Amygdala (tissue), 56 donors: Measurements from ENCODE around the gene C10orf105.

Experiments used
- DNase-seq, 56 donors: peaks; one replicate each; lab custom pipeline; 2025; lab: John Stamatoyannopoulos, UW

The C10orf105 gene

DNA sequence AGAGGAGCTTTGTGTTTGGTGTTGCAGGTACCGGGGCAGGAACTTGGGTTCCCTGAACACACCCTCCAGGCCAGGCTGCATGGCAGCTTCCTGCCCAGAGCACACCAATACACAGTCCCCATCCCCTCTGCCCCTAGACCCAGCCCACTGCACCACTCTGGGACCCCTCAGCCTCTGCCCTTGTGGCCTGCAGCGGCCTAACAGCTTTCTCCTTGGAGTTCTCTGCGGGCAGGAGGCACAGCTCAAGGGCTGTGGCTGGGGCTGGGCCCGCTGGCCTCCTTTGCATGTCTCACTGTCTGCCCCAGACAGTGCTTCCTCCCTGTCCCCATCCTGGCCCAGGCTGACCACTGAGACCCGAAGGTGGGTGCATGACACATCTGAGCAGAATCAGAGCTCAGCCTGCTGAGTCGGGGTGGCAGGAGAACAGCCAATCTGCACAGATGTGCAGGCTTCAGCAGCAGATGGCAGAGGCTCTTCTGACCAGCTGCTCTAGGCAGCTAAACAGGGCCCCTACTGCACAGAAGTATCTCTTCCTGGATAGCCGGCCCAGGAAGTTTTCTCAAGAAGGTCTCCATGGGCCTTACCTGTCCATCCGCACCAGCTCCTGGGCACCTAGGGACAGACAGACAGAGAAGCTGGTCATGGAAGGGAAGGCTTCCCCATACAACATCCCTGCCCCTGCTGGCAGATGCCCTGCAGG, 33.0 kb upstream of the C10orf105 start:
- DNase-seq, result no peak

DNA sequence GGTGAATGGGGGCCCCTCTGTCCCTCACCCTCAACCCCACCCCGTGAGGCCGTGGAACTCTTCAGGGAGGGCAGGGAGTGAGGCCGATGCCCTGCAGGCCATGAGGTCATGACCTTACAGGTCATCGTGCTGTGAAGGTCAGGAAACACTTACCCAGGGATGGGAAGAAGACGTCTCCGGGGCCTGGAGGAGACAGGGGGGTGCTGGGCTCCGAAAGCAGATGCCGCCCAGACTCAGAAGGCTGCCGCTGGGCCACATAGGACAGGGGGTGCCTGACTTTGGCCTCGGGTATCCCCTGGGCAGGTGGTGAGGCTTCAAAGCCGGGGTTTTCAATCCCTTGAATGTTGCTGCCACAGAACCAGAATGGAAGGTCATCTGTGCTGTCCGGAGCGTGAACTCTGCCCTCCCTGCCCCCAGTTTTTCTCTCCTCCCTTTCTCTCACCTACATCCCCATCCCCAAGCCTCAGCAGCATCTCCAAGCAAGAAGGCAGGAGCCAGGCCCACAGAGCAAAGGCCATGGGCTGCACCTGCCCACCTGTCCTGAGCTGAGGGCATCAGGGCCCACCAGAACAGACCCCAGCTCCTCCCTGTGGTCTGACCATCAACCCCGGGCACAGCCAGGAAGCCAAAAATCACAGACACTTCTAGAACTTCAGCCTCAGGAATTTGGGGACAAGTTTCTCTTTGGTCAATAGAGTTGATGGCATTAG, 32.1 kb upstream of the C10orf105 start:
- DNase-seq, result no peak

DNA sequence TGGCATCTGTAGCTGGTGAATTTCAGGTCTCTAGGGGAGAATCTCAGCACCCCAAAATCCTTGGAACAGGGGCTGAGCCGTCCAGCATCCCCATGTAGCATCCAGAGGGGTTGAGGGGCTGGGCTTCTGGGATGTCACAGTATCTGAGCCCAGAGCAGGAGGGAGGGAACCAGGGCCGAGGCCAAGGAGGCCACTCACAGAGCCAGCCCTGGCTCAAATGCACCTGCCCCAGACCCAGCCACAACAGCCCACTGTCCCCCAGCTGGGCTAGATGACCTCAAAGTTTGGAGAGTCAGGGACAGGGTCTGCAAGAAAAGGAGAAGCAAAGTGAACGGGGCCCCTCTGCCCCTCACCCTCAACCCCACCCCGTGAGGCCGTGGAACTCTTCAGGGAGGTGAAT, 31.4 kb upstream of the C10orf105 start:
- no peak for DNase-seq

DNA sequence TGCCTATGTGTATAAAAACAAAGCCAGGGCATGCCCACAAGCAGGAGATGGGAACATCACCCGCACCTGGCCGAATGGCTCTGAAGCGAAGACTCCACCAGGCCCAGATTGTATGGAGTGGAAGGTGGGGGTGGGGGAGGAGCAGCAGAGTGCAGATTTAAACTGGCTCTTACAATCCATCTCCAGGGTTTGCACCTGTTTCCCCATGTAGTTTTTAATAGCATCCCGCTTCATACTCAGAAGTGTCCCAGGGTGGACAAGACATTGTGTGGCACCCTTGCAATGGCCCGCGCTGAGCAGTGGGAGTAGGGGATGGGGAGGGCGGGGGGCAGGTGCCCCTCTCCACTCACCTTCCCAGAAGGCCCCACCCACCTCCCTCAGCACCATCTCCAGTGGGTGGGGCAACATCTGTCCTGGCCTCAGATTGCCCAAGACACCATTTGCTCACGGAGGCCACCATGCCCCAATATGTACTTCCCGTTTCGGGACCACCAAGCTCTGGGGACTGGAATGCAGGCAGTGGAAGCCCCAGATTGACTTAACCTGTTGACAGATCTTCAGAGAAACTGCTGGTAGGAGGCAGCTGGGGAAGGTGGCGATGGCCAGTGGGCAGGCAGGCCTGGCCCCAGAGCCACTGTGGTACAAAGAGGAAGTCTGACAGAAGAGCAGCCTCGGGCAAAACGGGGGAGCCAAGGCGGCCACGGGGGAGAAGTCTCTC, 30.7 kb upstream of the C10orf105 start:
- no peak for DNase-seq

DNA sequence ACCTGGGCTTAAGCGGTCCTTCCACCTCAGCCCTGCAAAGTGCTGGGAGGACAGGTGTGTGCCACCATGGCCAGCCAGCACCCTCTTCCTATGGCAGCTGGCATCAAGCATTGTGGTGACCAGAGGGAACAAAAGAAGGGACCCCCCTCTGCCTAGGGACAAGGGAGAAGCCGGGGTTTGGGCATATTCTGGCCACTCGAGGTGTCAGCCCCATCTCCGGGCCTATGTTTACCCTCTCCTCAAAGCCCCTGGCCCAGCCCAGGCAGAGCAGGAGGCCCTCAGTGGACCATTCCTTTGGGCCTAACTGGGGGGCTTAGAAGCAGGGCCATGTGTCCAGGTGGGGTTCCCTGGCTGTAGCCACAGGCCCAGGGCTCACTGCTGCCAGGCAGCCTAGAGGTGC, 29.8 kb upstream of the C10orf105 start:
- DNase-seq, result no peak

DNA sequence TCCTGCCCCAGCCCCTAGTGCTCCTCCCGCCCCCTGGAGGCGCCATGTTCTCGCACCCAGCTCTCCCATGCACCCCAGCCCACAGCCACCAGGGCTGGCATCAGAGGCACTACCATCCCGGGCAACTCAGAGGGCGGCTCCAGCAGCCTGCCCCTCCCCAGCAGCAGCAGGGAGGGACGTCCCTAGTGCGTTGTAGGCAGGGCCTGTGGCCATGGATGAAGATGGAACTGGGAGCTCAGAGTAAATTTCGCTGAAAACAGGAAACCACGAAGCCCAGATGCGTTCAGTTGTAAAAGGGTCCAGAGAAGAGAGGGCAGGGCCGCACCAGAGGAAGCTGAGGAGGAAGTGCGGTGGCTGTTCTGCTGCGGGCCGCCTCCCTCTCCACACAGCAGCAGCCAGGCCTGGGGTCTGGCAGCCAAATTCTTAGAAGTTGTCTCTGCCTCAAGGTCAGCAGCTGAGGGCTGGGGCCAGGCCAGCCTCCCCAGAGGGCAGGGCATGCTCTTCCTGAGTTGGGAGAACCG, 29.2 kb upstream of the C10orf105 start:
- peak in 33 of 56 donors; percentile 20 to 70 (median 45) for DNase-seq

DNA sequence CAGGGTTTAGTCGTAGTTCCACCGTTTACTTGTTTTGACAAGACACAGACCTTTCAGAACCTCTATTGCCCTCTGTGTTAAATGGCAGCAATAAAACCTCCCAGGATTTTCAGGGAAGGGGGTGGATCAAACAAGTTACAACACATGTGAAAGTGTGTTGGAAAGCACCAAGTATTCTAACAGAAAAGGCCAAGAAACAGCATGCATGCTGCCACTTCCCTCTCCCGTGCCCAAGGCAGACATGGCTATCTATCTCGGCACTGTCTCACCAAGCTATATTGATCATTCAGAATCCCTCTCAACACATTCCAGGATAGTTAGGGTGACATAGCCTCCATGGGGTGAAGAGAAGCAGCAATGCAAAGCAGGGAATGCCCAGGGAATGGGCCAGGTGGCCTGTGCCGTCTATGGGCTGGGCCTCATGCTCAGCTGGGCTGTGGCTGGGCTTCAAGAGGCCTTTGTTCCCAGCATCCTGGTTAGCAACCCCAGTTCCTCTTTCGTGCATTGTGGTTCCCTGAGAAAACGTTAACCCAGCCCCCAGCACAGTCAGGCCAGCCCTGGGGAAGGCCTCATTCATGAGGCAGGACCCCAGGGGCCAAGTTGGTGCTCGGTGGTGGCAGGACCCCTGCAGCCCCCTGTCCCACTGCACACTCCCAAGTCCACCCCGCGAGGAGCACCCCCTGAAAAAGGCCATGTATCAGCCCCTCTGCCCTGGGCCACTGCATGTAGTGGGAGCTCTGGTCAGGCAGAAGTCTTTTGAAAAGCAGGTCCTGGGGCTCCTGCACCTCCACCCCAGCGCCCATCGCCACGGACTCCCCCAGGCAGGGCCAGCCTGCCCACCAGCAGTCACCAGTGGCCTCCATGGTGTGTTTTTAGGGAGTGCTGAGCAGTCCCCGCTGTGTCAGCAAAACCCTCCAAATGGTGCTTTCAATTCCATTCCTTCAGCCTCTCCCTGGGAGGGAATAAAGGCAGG, 28.3 kb upstream of the C10orf105 start:
- peak in 8 of 56 donors; percentile 23 to 35 (median 29) for DNase-seq

DNA sequence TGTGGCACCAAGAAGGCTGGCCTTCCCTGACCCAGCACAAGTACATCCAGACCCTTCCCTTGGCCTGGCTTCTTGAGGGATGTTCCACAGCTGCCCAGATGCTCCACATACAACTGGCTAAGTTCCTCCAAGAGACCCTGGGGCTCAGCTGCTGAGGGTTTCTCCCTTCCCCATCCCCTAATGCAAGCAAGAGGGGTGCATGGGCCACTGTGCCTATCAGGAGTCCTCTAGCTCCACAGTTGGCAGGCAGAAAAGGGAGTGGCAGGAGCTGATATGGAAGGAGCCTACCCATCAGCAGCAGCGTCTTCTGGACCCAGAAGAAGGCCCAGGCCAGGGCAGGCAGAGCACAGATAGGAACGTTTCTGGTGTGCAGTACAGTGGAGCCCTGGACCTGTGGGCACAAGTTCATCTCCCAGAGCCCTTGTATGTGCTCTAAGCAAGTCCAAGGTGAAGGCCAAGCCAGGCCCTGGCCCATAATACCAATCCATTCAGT, 27.5 kb upstream of the C10orf105 start:
- DNase-seq, result no peak

DNA sequence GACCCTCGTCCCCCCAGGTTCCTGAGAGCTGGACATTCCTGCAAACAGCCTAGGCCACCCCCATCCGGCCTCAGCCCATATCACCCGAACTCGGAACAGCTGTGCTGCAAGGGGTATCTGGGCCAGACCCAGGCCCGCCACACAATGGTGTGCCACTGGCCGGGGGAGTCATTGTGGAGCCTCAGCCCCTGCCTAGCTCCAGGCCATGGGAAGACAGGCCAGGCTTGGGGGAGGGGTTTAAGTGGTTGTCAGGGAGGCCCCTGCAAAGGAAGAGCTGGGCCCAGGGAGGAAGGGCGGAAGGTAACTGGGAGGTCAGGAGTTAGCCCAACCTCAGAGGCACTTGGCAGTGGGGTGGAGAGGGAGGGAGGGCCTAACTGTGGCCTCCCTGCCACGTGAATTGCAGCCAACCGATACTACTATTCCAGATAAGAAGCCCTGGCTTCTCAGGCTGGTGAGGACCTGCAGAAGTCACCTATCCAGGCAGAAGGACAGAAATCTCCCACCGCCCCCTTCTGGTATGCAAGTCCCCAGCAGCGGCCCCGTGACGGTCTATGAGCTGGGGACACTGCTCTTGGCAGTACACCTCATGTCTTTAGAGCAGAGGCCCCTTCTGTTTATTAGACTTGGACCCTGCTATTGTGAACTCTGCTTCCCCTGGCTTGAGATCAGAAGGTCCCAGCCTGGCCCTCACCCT, 26.9 kb upstream of the C10orf105 start:
- no peak for DNase-seq

DNA sequence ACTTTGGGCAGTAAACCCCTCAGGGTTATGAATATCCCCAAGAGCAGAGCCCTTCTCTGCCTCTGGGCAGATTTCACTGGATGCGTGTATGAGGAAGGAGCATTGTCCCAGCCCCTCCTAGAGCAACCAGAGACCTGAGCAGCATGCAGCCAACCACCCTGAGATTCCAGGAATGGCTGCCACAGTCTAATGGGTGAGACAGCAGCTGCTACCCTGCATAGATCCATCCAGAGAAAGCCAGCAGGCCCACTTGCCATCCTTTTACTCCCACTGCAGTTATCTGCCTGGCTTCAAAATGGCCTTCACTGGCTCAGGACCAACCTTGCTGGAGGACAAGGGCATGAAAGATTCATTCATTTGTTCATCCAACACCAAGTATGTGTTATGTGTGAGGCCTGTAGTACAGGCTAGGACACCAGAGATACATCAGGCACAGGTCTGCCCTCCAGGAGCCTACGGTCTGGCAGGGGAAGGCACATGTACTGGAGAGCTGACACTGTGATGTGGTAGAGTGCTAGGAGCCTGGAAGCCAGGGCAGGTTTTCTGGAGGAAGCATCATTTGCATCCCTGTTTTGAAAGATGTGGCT, 26.2 kb upstream of the C10orf105 start:
- DNase-seq, result no peak

DNA sequence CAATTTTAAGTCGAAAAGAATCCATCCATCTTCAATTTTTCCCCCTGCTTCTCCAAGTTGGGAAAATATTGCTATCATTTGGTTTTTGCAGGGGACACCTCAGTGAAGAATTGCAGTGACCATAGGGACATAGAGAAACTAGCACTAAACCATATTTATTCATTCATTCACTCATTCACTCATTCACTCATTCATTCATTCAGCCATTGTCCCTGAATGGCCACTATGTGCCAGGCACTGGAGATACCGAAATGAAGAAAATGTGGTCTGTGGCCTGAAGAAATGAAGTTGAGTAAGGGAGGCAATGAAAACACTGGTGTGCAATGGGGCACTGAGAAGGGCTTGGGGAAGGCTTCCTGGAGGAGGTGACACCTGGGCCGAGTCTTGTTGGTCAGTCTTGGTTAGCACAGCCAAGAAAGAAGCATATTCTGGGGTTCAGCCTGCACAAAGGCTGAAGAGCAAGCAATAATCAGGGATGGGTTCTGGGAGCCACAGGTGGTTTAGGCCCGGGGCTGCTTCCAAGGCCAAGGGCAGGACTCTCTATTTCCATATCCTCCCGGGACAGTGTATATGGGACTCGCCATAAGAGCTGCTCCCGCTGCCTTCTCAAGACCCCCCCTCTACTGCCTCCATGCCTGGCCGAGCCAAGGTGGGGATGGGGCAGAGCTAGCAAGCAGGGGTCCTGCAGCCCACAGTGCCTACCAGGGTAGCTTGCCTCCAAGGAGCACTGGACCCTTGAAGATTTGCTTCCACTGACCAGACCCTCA, 25.5 kb upstream of the C10orf105 start:
- no peak for DNase-seq

DNA sequence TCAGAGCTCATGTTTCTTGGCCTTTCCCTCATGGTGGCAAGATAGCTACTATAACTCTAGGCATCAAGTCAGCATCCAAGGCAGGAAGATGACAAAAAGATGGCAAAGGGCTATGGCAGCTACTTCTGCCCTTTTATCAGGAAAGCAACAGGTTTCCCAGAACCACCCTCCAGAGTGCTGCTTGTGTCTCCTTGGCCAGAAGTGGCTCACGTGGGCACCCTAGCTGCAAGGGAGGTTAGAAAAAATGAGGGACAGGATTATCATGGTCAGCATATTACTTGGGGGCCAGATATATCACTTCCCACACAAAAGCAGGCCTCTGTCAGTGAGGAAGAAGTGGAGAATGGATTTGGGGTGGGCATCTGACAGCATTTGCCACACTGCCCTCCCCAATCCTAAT, 24.3 kb upstream of the C10orf105 start:
- DNase-seq, result no peak

DNA sequence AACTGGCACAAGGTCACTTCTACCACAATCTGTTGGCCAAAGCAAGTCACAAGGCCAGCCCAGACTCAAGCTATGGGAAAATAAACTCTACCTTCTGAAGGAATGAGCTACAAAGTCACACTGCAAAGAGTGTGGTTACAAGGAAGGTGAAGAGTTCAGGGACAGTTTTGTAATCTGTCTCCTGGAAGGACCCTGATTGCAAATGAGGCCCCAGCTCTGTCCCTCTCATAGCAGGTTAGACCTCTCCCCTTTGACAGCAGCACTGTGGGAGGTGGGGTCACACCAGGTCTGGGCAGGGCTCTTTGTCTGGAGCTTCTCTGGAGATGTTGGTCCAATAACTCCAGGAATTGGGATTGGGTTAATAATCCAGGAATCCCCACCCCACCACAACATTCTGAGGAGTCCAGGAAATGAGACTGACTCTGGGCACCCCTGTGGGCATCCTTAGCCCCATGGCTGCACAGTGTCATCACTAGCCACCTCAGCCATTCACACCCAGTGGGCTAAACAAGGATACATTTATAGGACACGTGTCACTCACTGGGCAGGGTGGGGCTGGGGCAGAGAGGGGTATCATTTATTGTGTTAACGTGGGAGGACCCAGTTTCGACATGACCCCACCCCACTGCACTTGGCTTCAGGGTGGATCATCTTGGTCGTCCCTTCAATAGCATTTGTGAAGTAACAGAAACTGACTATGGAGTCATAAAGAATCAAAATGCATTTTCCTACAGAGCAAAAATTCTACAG, 23.7 kb upstream of the C10orf105 start:
- DNase-seq, result no peak

DNA sequence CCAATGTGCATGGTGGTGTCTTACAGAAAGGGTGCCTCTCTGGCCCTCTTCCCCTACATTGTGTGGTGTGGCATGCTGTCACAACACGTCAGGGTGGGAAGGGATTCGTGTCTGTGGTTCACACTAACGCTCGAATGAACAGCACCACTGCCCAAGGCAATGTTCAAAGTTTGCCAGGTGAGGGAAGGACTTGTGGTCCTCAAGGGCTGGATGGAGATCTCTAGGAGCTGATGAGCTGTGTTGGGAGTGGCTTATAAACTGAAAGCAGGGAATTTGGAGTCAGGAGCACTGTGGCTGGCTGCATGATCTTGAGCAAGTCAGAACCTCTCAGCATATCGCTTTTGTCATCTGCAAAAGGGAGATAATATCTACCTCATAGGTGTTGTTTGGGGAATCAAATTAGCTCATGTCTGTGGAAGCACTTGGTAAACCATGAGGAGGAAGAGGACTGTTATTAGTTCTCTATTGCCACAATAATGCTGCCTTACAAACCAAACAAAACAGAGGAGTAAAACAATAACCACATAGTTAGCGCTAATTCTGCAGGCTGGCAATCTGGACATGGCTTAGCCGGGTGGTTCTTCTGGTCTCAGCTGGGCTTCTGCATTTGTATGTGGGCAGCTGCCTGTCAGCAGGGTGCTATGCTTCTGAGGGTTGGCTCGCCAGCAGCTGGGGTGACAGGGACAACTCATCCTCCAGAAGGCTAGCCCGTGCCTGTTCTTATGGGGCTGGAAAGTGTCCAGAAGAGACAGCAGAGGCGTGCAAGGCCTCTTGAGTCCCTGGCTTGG, 22.9 kb upstream of the C10orf105 start:
- DNase-seq, result no peak

DNA sequence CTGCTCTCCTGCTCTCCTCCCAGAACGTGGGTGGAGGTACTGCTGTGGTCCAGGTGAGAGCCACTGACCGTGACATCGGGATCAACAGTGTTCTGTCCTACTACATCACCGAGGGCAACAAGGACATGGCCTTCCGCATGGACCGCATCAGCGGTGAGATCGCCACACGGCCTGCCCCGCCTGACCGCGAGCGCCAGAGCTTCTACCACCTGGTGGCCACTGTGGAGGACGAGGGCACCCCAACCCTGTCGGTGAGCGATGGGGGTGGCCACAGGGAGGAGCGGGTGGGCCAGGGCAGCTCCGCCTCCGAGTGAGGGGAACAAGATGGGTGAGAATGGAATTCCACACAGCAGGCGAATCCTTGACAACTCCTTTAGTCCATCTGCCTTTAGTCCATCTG, 22.1 kb upstream of the C10orf105 start:
- DNase-seq, result no peak

DNA sequence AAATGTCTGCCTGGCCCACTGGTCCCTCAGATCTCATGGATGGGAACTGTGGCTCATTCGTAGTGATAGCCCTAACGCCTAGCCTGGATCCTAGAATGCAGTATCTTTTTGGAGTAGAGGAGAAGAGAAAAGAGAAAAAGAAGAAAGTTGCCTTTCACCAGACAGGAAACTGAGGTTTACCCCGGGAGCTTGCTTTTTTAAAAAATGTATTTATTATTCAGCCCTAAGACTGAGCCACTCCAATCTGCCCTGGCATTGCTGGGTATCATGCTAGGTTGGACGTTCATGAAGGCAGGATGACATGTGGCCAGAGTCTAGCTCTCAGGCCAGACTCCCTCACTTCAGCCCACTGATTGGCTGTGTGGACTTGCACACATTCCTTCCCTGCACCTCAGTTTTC, 21.5 kb upstream of the C10orf105 start:
- DNase-seq, result no peak
